GM23248 (cell line): ENCODE data around the gene DENND6B.

ENCODE experiments used
- EZH2 ChIP-seq: fragments of 200-600 bp; sonication (generic); IDR thresholded peaks from 2 replicates; pipeline ENCODE4 v1.6.1; 2018; ENCODE audit warnings: antibody characterized with exemption, mild to moderate bottlenecking; ENCODE audit not compliant: insufficient read depth, poor library complexity, severe bottlenecking
- EZH2phosphoT487 ChIP-seq: fragments of 200-600 bp; sonication (generic); IDR thresholded peaks from 2 replicates; pipeline ENCODE4 v1.6.1; 2018; ENCODE audit warnings: antibody characterized with exemption, moderate library complexity, mild to moderate bottlenecking, low read depth; ENCODE audit not compliant: insufficient read depth

- TF ChIP-seq EZH2phosphoT487 (no peak), EZH2 (no peak)
These were observed 13.4 kb upstream of the DENND6B start for GRCh38 chr22:50339945-50340879.
